GM03348 (cell line): ENCODE data around the gene CHST11.
A peak's percentile ranks its signal among the peaks of the same experiment; 100 is the strongest.

Source experiments
- DNase-seq: peaks from one replicate; pipeline ENCODE4 v3.0.0; 2012; ENCODE audit warnings: low spot score

Gene CHST11

GRCh38 chr12:104434129-104434528 is 22.6 kb upstream of the CHST11 start:
- DNase-seq = no peak

GRCh38 chr12:104435175-104435574 is 21.6 kb upstream of the CHST11 start:
- no peak for DNase-seq

- DNase-seq = no peak
Observed at GRCh38 chr12:104435765-104436164, 21.0 kb upstream of the CHST11 start.

GRCh38 chr12:104436790-104437189 is 20.0 kb upstream of the CHST11 start:
- no peak for DNase-seq

- DNase-seq = no peak
Observed at GRCh38 chr12:104438134-104438533, 18.6 kb upstream of the CHST11 start.

- no peak for DNase-seq
Observed at GRCh38 chr12:104439137-104439536, 17.6 kb upstream of the CHST11 start.

GRCh38 chr12:104443008-104443407 is 13.7 kb upstream of the CHST11 start:
- no peak for DNase-seq

GRCh38 chr12:104446646-104447421 is 9.9 kb upstream of the CHST11 start:
- no peak for DNase-seq

- DNase-seq = no peak
Observed at GRCh38 chr12:104448031-104448430, 8.7 kb upstream of the CHST11 start.

GRCh38 chr12:104448451-104448850 is 8.3 kb upstream of the CHST11 start:
- DNase-seq = no peak

GRCh38 chr12:104450700-104451099 is 6.0 kb upstream of the CHST11 start:
- no peak for DNase-seq

- no peak for DNase-seq
Observed at GRCh38 chr12:104452087-104452486, 4.7 kb upstream of the CHST11 start.

GRCh38 chr12:104453133-104453532 is 3.6 kb upstream of the CHST11 start:
- no peak for DNase-seq

GRCh38 chr12:104454997-104455396 is 1.8 kb upstream of the CHST11 start:
- peak; percentile 68 for DNase-seq

- no peak for DNase-seq
Observed at GRCh38 chr12:104455578-104456416, 951 bp upstream of the CHST11 start.

GRCh38 chr12:104456950-104457745 is 400 bp downstream of the CHST11 start:
- DNase-seq = peak; percentile 69

GRCh38 chr12:104457746-104458693 is 1.3 kb downstream of the CHST11 start:
- DNase-seq = peak; percentile 50

GRCh38 chr12:104458694-104459367 is 2.1 kb downstream of the CHST11 start:
- peak; percentile 49 for DNase-seq

- no peak for DNase-seq
Observed at GRCh38 chr12:104459368-104459909, 2.7 kb downstream of the CHST11 start.

GRCh38 chr12:104460041-104460719 is 3.4 kb downstream of the CHST11 start:
- no peak for DNase-seq
